GM12872 (cell line): ENCODE results near the gene MTG2.

Experiments used
- TF ChIP-seq, protein P1 (sequence below): IDR thresholded peaks from 3 replicates; pipeline ENCODE4 v1.5.1; 2011; ENCODE audit warnings: low read depth, mild to moderate bottlenecking, low read length, moderate library complexity; ENCODE audit not compliant: insufficient read depth

Gene MTG2

DNA sequence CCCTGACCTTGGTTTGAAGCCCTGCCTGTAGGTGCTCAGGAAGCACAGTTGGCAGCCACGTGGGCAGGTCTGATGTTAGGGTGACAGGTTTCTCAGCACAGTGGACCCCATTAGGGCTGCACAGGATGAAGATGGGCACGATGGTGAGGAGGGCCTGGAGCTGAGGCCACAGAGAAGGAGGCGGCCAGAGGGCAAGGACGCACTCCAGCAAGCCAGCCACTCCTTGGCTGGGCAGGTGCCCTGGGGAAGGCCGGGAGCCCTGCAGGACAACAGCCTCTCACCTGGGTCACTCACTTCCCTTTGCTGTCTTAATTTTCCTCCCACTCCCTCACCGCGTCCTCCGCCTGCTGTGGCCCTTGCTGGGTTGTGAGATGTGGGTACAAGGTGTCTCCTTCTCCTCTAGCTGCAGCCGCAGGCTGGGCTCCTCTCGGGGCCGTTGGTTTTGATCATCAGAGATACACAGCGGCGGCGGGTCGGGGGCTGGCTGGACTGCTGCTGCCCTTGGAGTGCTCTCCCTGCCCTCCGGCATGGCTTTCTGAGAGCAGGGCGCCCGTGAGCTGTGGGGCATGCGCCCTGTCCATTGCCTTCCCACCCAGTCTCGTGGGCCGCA is 61.2 kb downstream of the MTG2 start:
- TF ChIP-seq, protein P1, sequence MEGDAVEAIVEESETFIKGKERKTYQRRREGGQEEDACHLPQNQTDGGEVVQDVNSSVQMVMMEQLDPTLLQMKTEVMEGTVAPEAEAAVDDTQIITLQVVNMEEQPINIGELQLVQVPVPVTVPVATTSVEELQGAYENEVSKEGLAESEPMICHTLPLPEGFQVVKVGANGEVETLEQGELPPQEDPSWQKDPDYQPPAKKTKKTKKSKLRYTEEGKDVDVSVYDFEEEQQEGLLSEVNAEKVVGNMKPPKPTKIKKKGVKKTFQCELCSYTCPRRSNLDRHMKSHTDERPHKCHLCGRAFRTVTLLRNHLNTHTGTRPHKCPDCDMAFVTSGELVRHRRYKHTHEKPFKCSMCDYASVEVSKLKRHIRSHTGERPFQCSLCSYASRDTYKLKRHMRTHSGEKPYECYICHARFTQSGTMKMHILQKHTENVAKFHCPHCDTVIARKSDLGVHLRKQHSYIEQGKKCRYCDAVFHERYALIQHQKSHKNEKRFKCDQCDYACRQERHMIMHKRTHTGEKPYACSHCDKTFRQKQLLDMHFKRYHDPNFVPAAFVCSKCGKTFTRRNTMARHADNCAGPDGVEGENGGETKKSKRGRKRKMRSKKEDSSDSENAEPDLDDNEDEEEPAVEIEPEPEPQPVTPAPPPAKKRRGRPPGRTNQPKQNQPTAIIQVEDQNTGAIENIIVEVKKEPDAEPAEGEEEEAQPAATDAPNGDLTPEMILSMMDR, result no peak

DNA sequence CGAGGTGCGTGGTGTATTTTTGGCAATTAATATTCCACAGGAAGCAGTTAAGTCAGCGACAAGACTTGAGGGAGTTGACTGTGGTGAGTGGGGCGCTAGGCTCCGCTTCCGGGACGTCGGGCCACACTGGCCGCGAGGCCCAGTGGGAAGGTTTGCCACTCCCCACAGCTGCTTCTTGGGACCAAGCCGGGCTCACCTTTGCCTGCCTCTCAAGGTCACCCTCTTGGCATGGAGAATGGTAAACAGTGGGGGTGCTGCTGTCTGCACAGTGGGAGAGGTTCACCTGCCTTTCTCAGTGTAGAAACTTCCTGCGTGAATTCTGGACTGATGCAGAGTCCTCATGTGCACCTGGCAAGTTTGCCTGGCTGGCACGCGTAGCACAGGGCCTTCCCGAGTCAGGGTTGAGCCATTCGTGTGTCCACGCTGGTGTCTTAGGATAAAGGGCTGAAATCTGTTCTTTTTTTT is 61.8 kb downstream of the MTG2 start:
- TF ChIP-seq, protein P1, result no peak

GRCh38 chr20:62245911-62246280 is 63.1 kb downstream of the MTG2 start:
- TF ChIP-seq, protein P1, result no peak

DNA sequence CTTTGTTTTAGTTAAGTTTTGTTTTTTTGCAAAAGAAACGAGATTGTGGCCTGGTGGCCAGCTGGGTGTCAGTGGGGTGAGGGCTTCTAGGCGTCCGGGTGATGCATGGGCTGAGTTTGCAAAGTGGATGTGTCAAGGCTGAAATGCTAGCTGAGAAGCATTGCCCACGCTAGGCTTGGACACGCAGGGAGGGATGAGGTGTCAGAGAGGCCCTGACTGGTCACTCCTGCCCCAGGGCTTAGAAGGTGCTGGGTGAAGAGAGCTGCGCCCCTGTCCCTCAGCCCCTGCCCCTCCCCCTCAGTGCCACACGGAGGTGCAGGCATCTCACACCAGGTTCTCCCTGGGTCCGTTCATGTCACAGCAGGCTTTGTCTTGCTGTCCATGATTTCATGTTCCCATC is 63.6 kb downstream of the MTG2 start:
- TF ChIP-seq, protein P1, result no peak

- TF ChIP-seq, protein P1, result no peak
Observed at GRCh38 chr20:62246872-62247652, 64.2 kb downstream of the MTG2 start.

- TF ChIP-seq, protein P1, result no peak
Observed at GRCh38 chr20:62248890-62249560, 66.2 kb downstream of the MTG2 start.

DNA sequence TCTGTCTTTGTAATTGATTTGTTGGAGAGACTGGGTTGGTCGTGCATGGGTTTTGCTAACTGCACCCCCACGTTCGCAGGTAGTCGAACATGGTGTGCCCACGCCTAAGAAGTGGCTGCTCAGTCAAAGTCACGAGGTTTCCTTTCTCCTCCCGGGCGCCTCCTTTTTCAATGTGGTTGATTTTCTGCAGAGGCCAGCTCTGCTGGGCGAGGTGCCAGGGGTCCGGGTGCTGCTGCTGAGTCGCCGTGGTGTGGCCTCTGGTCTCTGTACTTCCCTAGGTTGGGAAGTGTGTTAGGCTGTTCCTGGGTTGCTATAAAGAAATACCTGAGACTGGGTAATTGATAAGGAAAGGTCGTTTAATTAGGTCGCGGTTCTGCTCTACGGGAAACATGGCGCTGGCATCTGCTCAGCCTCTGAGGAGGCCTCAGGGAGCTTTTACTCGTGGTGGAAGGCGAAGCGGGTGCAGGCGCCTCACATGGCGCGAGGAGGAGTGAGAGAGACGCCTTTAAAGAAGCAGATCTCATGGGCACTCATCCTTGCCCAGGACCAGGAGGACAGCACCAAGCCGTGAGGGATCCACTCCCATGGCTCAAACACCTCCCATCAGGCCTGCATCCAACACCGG is 69.6 kb downstream of the MTG2 start:
- TF ChIP-seq, protein P1, result no peak
